Cerebellar nuclear complex (tissue), 1 donor: ENCODE measurements around the gene TNFRSF6B.

Experiments
- DNase-seq, 2 experiments: peaks; one replicate each; lab custom pipeline; 2025; lab: John Stamatoyannopoulos, UW

The TNFRSF6B gene

GRCh38 chr20:63697868-63698545 lies 1.6 kb downstream of the TNFRSF6B start:
- no peak for DNase-seq

GRCh38 chr20:63698739-63699465 lies 2.5 kb downstream of the TNFRSF6B start:
- DNase-seq: no peak

GRCh38 chr20:63699466-63700198 lies 3.2 kb downstream of the TNFRSF6B start:
- no peak for DNase-seq

- no peak for DNase-seq
These were observed 4.0 kb downstream of the TNFRSF6B start for GRCh38 chr20:63700199-63701050.

- no peak for DNase-seq
These were observed 4.5 kb downstream of the TNFRSF6B start for GRCh38 chr20:63701051-63701328.

- no peak for DNase-seq
These were observed 5.0 kb downstream of the TNFRSF6B start for GRCh38 chr20:63701329-63702035.

- DNase-seq: no peak
These were observed 5.7 kb downstream of the TNFRSF6B start for GRCh38 chr20:63702036-63702665.

- DNase-seq: no peak
These were observed 6.5 kb downstream of the TNFRSF6B start for GRCh38 chr20:63702751-63703470.

GRCh38 chr20:63703471-63703975 lies 7.1 kb downstream of the TNFRSF6B start:
- DNase-seq: no peak

GRCh38 chr20:63703976-63704748 lies 7.7 kb downstream of the TNFRSF6B start:
- DNase-seq: no peak

GRCh38 chr20:63704749-63705117 lies 8.3 kb downstream of the TNFRSF6B start:
- DNase-seq: no peak

GRCh38 chr20:63705232-63706026 lies 9.0 kb downstream of the TNFRSF6B start:
- no peak for DNase-seq

GRCh38 chr20:63706027-63706695 lies 9.7 kb downstream of the TNFRSF6B start:
- no peak for DNase-seq

- no peak for DNase-seq
These were observed 10.6 kb downstream of the TNFRSF6B start for GRCh38 chr20:63706852-63707557.

- peak in 1 of 2 experiments; percentile 15 for DNase-seq
These were observed 11.3 kb downstream of the TNFRSF6B start, which contains the start of the genes ARFRP1 and ZGPAT for GRCh38 chr20:63707558-63708300. TSS of gene ARFRP1 (minus strand) at chr20:63707976. CDS start at chr20:63707091, 885 bp downstream. TSS of gene ZGPAT (plus strand) at chr20:63708039. CDS start at chr20:63708581, 542 bp downstream.
